Progenitor cell of endocrine pancreas (in vitro differentiated cells): ENCODE data around the gene PPFIA2. TPM values are rescaled to one million over a fixed set of nuclear protein-coding genes. Genes with fewer than 3 reads are reported as not detected.

Source experiments
- DNase-seq: peaks from one replicate; pipeline ENCODE4 v3.0.0; 2021; ENCODE audit warnings: low spot score; ENCODE audit not compliant: unreplicated experiment
- H3K27ac Mint-ChIP-seq: 2 replicates; pipeline ENCODE4 v1.8.0; 2021; ENCODE audit warnings: mild to moderate bottlenecking, moderate library complexity, mixed read lengths
- H3K27me3 Mint-ChIP-seq: 2 replicates; pipeline ENCODE4 v1.8.0; 2021; ENCODE audit warnings: mixed read lengths
- H3K36me3 Mint-ChIP-seq: 2 replicates; pipeline ENCODE4 v1.8.0; 2022; ENCODE audit warnings: mixed read lengths; ENCODE audit not compliant: insufficient read depth
- H3K4me1 Mint-ChIP-seq: 2 replicates; pipeline ENCODE4 v1.8.0; 2021; ENCODE audit warnings: low read depth, mixed read lengths
- H3K4me3 Mint-ChIP-seq: 2 replicates; pipeline ENCODE4 v1.8.0; 2021; ENCODE audit warnings: low read depth, mild to moderate bottlenecking, moderate library complexity, mixed read lengths
- H3K9me3 Mint-ChIP-seq: 2 replicates; pipeline ENCODE4 v1.8.0; 2021; ENCODE audit warnings: low read depth, mixed read lengths
- CTCF ChIP-seq: fragments of 200-600 bp; sonication (generic); IDR thresholded peaks from one replicate; pipeline ENCODE4 v1.5.0; 2021; ENCODE audit warnings: antibody characterized with exemption, mild to moderate bottlenecking; ENCODE audit not compliant: unreplicated experiment
- total RNA-seq: library from RNA; stranded (reverse); gene quantifications from 2 replicates; pipeline ENCODE4 v1.2.1, GENCODE V29; 2021

The PPFIA2 gene
- total RNA-seq, 1 donor from 2014 or later: 1.1 TPM

GRCh38 chr12:81354327-81354932, 404.7 kb downstream of the PPFIA2 start:
- TF ChIP-seq CTCF: no peak
- no peaks in the 10 kb centered on the region for H3K9me3 Mint-ChIP-seq
- H3K27ac Mint-ChIP-seq: no peak overlapping the region
- no peak overlapping the region for H3K4me3 Mint-ChIP-seq
- DNase-seq: no peak
- H3K4me1 Mint-ChIP-seq: no peaks in the 10 kb centered on the region
- H3K36me3 Mint-ChIP-seq: no peaks in the 10 kb centered on the region
- no peaks in the 10 kb centered on the region for H3K27me3 Mint-ChIP-seq

- Mint-ChIP-seq H3K27ac (no peak overlapping the region), H3K4me3 (no peak overlapping the region), H3K4me1 (no peaks in the 10 kb centered on the region), H3K9me3 (no peaks in the 10 kb centered on the region), H3K27me3 (no peaks in the 10 kb centered on the region), H3K36me3 (no peaks in the 10 kb centered on the region)
- no peak for TF ChIP-seq CTCF
- no peak for DNase-seq
Measured at GRCh38 chr12:81350309-81350708, 408.8 kb downstream of the PPFIA2 start.

GRCh38 chr12:81347404-81347803, 411.7 kb downstream of the PPFIA2 start:
- H3K9me3 Mint-ChIP-seq: no peaks in the 10 kb centered on the region
- no peaks in the 10 kb centered on the region for H3K4me1 Mint-ChIP-seq
- DNase-seq: no peak
- no peaks in the 10 kb centered on the region for H3K27me3 Mint-ChIP-seq
- no peak overlapping the region for H3K4me3 Mint-ChIP-seq
- H3K36me3 Mint-ChIP-seq: no peaks in the 10 kb centered on the region
- no peak overlapping the region for H3K27ac Mint-ChIP-seq
- no peak for TF ChIP-seq CTCF

GRCh38 chr12:81340910-81341309, 418.2 kb downstream of the PPFIA2 start:
- no peak for TF ChIP-seq CTCF
- H3K27me3 Mint-ChIP-seq: no peaks in the 10 kb centered on the region
- DNase-seq: no peak
- no peak overlapping the region for H3K4me3 Mint-ChIP-seq
- H3K9me3 Mint-ChIP-seq: no peaks in the 10 kb centered on the region
- H3K27ac Mint-ChIP-seq: no peak overlapping the region
- H3K36me3 Mint-ChIP-seq: no peaks in the 10 kb centered on the region
- no peaks in the 10 kb centered on the region for H3K4me1 Mint-ChIP-seq

- Mint-ChIP-seq H3K27me3 (no peaks in the 10 kb centered on the region), H3K4me3 (no peak overlapping the region), H3K36me3 (no peaks in the 10 kb centered on the region), H3K27ac (no peak overlapping the region), H3K4me1 (no peaks in the 10 kb centered on the region), H3K9me3 (no peaks in the 10 kb centered on the region)
- no peak for TF ChIP-seq CTCF
- DNase-seq: no peak
Measured at GRCh38 chr12:81339071-81339470, 420.1 kb downstream of the PPFIA2 start.
